WTC11 (cell line): ENCODE results near the gene FSTL4.

Experiments
- ATF3 ChIP-seq: sonication (generic); formaldehyde crosslinking; conservative IDR thresholded peaks from 2 replicates; pipeline ENCODE4 v1.8.1; 2022; ENCODE audit warnings: mild to moderate bottlenecking, missing genetic modification reagents
- CBFB ChIP-seq: sonication (generic); formaldehyde crosslinking; IDR thresholded peaks from 2 replicates; pipeline ENCODE4 v1.8.1; 2022; ENCODE audit warnings: mild to moderate bottlenecking, low read depth, missing genetic modification reagents
- CTCF ChIP-seq: fragments of 200-600 bp; IDR thresholded peaks from 2 replicates; pipeline ENCODE4 v1.8.0; 2022; ENCODE audit warnings: antibody characterized with exemption
- E2F4 ChIP-seq: sonication (generic); formaldehyde crosslinking; IDR thresholded peaks from 2 replicates; pipeline ENCODE4 v1.8.1; 2022; ENCODE audit warnings: low read depth, mild to moderate bottlenecking, moderate library complexity, missing genetic modification reagents, borderline replicate concordance
- ESRRA ChIP-seq: sonication (generic); formaldehyde crosslinking; IDR thresholded peaks from 2 replicates; pipeline ENCODE4 v1.8.1; 2022; ENCODE audit warnings: mild to moderate bottlenecking, missing genetic modification reagents, borderline replicate concordance
- IRF2 ChIP-seq: sonication (generic); formaldehyde crosslinking; IDR thresholded peaks from 2 replicates; pipeline ENCODE4 v1.8.0; 2022; ENCODE audit warnings: low read depth, missing genetic modification reagents, borderline replicate concordance
- MAX ChIP-seq: sonication (generic); formaldehyde crosslinking; IDR thresholded peaks from 2 replicates; pipeline ENCODE4 v1.8.0; 2022; ENCODE audit warnings: mild to moderate bottlenecking, missing genetic modification reagents
- SMAD3 ChIP-seq: sonication (generic); formaldehyde crosslinking; IDR thresholded peaks from 2 replicates; pipeline ENCODE4 v1.8.0; 2022; ENCODE audit warnings: missing genetic modification reagents, mild to moderate bottlenecking, borderline replicate concordance
- USF2 ChIP-seq: sonication (generic); formaldehyde crosslinking; IDR thresholded peaks from 2 replicates; pipeline ENCODE4 v1.8.1; 2023; ENCODE audit warnings: mild to moderate bottlenecking, missing genetic modification reagents, moderate library complexity
- ZNF396 ChIP-seq: fragments of 250-450 bp; sonication (Bioruptor Pico); IDR thresholded peaks from 2 replicates; pipeline ENCODE4 v1.8.0; 2021; ENCODE audit warnings: mild to moderate bottlenecking, moderate library complexity, borderline replicate concordance
- ZNF512 ChIP-seq: sonication (generic); formaldehyde crosslinking; IDR thresholded peaks from 2 replicates; pipeline ENCODE4 v1.8.1; 2022; ENCODE audit warnings: missing genetic modification reagents, borderline replicate concordance

- TF ChIP-seq CTCF (no peak), ATF3 (CRISPR knock-in tag) (no peak), SMAD3 (no peak), E2F4 (CRISPR knock-in tag) (no peak), USF2 (CRISPR knock-in tag) (no peak), ZNF512 (no peak), ESRRA (no peak), ZNF396 (CRISPR knock-in tag) (no peak), MAX (CRISPR knock-in tag) (no peak), IRF2 (no peak), CBFB (CRISPR knock-in tag) (no peak)
These were observed 366.9 kb downstream of the FSTL4 start for GRCh38 chr5:133245191-133246052.
